T-helper 22 cell (primary cell): Measurements from ENCODE around the gene GPSM3.
A peak's percentile ranks its signal among the peaks of the same experiment; 100 is the strongest.
"Not testable (repeated sequence)": the region's sequence is repeated elsewhere in the genome, so short reads cannot be mapped to it uniquely, and the experiment has no call there.

Experiments
- DNase-seq: peaks from one replicate; pipeline ENCODE4 v3.0.0-alpha.2; 2020; ENCODE audit warnings: low read depth

Gene GPSM3

GRCh38 chr6:32202186-32202585, 9.7 kb upstream of the GPSM3 start:
- no peak for DNase-seq

- DNase-seq: no peak
Observed at GRCh38 chr6:32200711-32201475, 8.4 kb upstream of the GPSM3 start.

- DNase-seq: no peak
Observed at GRCh38 chr6:32198866-32199265, 6.4 kb upstream of the GPSM3 start.

- DNase-seq: no peak
Observed at GRCh38 chr6:32198345-32198696, 5.9 kb upstream of the GPSM3 start.

GRCh38 chr6:32196682-32197616, 4.5 kb upstream of the GPSM3 start:
- no peak for DNase-seq

GRCh38 chr6:32195902-32196681, 3.6 kb upstream of the GPSM3 start:
- DNase-seq: peak; percentile 51

GRCh38 chr6:32195652-32195901, 3.1 kb upstream of the GPSM3 start:
- peak; percentile 99 for DNase-seq

GRCh38 chr6:32194825-32195651, 2.6 kb upstream of the GPSM3 start:
- no peak for DNase-seq

- DNase-seq: no peak
Observed at GRCh38 chr6:32194388-32194787, 1.9 kb upstream of the GPSM3 start.

- DNase-seq: not testable (repeated sequence)
Observed at GRCh38 chr6:32193096-32193495, 653 bp upstream of the GPSM3 start.

- DNase-seq: peak; percentile 46
Observed at GRCh38 chr6:32191696-32192607, 491 bp downstream of the GPSM3 start.

GRCh38 chr6:32190911-32191677, 1.3 kb downstream of the GPSM3 start:
- DNase-seq: no peak

GRCh38 chr6:32190054-32190851, 2.2 kb downstream of the GPSM3 start, which contains the start of gene PBX2:
Gene PBX2, minus strand, starts transcription at chr6:32190202. Its CDS starts 287 bp downstream, at chr6:32189915.
- peak; percentile 74 for DNase-seq

GRCh38 chr6:32189742-32190053, 2.7 kb downstream of the GPSM3 start:
- no peak for DNase-seq

GRCh38 chr6:32189069-32189741, 3.2 kb downstream of the GPSM3 start:
- no peak for DNase-seq

GRCh38 chr6:32188381-32189068, 3.9 kb downstream of the GPSM3 start:
- no peak for DNase-seq

GRCh38 chr6:32187725-32188380, 4.6 kb downstream of the GPSM3 start:
- not testable (repeated sequence) for DNase-seq
